Measurements from ENCODE around the gene NOC4L.

Gene NOC4L

GRCh38 chr12:132154941-132155770, 10.9 kb downstream of the NOC4L start:
- no peak overlapping the region for H3K27ac ChIP-seq
- no peak for TF ChIP-seq ZFX (IDR thresholded peaks at IDR 0.05; ENCODE audit: borderline replicate concordance)
- TF ChIP-seq CTCF (IDR thresholded peaks at IDR 0.05) = no peak

GRCh38 chr12:132155771-132156572, 11.7 kb downstream of the NOC4L start:
- H3K27ac ChIP-seq = no peak overlapping the region
- TF ChIP-seq CTCF (IDR thresholded peaks at IDR 0.05) (no peak), ZFX (IDR thresholded peaks at IDR 0.05; ENCODE audit: borderline replicate concordance) (no peak)

GRCh38 chr12:132156573-132157325, 12.5 kb downstream of the NOC4L start:
- TF ChIP-seq ZFX (IDR thresholded peaks at IDR 0.05; ENCODE audit: borderline replicate concordance) (no peak), CTCF (IDR thresholded peaks at IDR 0.05) (no peak)
- H3K27ac ChIP-seq = no peak overlapping the region

GRCh38 chr12:132157733-132158409, 13.6 kb downstream of the NOC4L start:
- TF ChIP-seq CTCF (IDR thresholded peaks at IDR 0.05) = no peak
- TF ChIP-seq ZFX (IDR thresholded peaks at IDR 0.05; ENCODE audit: borderline replicate concordance) = no peak

GRCh38 chr12:132158677-132159554, 14.7 kb downstream of the NOC4L start:
- no peak overlapping the region for H3K27ac ChIP-seq
- TF ChIP-seq ZFX (IDR thresholded peaks at IDR 0.05; ENCODE audit: borderline replicate concordance) = no peak
- TF ChIP-seq CTCF (IDR thresholded peaks at IDR 0.05) = no peak

More at GRCh38 chr12:132157733-132158409, 13.6 kb downstream of the NOC4L start:
- no peak overlapping the region for H3K27ac ChIP-seq

- H3K27ac ChIP-seq = no peak overlapping the region
- TF ChIP-seq CTCF (IDR thresholded peaks at IDR 0.05) (no peak), ZFX (IDR thresholded peaks at IDR 0.05; ENCODE audit: borderline replicate concordance) (no peak)
Measured at GRCh38 chr12:132159555-132160003, 15.3 kb downstream of the NOC4L start.
